Central memory CD4-positive, alpha-beta T cell (primary cell): Measurements from ENCODE around the gene MMAB.

ENCODE experiments used
- DNase-seq: peaks from one replicate; pipeline ENCODE4 v3.0.0; 2022

MMAB gene

DNA sequence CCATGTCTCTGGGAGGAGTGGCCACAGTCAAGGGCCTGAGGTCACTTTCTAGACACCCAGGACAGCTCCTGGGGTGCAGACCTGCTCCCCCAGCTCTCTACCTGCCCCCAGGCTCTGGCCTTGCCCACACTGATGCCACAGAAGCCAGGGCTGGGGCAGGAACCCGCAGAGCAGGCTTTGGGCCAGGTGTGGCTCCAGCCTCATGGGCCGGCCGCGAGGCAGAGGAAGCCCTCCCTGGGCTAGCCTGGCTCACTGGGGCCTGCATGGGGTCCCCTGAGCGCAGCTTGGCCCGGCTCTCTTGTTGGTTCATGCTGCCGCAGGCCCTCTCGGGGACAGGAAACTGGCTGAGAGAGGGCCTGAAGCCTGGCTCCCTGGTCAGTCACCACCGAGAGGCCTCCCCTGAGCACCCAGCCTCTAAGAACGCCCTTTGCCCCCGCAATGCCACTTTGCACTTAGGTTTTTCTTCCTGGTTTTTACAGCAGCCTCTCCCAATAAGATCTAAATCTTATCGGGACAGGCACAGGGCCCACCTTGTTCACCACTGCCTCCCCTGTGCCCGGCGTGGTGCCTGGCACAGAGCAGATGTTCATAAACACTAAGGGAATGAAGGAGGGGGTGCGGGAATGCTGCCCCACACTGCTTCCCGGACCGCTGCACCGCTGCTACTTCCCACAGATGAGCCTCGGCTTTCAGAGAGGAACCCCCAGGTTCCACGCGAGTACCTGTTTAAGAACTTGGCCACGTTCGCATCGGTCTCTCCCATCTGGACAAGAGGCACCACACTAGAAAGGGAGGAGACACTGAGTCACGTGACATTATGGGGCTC, 14.7 kb downstream of the MMAB start:
- no peak for DNase-seq

DNA sequence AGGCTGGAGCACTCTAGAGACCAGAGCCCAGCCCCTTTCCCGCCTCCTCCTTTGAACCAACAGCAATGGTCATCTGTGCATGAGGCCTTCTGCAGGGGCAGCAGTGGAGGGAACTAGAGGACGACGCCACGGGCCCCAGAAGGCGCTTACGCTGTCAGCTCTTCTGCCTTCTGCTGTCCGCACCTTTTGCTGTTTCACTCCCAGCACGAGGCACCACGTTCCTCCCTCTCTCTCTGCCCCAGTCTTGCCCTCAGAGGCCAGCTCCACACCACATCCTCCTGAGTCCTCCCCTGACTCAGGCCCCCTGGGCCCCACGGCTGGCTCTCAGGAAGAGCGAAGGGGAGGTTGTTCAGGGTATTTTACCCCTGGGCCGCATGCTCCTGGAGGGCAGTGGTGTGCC, 15.5 kb downstream of the MMAB start:
- DNase-seq, result no peak

DNA sequence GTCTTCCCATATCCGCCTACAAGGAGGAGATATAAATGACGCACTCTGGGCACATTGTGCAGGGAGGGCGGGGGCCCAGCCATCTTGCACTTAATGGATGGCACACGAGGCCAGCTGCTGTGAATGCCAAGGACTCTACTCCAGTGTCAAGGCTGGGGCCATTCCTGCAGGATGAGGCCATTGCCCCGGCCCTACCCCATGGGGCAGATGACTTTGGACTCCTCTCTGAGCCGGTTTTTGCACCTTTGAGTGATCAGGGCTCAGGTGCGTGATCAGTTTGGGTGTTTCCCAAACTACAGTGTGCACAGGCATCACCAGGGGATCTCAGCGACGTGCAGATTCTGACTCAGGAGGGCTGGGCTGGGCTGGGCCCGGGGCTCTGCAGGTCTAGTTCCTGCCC, 16.1 kb downstream of the MMAB start:
- DNase-seq, result no peak

DNA sequence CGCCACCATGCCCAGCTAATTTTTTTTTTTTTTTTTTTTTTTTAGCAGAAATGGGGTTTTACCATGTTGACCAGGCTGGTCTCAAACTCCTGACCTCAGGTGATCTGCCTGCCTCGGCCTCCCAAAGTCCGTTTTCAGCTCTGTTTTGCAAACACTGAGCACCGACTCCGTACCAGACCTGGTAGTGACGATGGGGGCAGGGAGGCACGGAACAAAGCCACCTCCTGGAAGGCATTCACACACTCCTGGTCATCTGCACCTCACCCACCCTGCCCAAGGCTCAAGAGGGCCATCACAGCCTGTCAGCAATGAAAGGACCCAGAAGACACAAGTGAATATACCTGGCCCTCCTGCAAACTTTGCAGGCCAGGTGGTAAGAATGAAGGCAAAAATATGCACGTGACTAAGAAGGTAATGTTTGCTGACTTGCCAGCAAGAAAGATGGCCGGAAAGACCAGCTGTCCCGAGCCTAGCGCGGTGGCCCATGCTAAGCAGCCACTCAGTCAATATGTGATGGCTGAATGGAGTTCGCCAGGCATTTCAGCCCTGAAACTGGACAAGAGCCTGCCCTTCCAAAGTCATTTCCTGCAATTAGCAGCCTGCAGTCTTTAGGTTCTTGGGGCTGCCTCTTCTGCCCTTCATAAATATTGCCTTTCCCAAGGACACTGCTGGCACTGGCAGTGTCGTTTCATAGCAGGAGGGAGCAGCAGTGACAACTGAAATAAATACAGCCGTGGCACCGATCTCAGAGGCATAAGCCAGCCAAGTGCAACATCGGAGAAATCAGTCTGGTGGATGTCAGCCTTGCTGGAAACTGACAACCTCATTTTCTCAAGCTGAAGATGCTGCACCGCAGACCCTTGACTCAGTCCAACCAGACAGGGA, 17.6 kb downstream of the MMAB start:
- DNase-seq, result no peak

DNA sequence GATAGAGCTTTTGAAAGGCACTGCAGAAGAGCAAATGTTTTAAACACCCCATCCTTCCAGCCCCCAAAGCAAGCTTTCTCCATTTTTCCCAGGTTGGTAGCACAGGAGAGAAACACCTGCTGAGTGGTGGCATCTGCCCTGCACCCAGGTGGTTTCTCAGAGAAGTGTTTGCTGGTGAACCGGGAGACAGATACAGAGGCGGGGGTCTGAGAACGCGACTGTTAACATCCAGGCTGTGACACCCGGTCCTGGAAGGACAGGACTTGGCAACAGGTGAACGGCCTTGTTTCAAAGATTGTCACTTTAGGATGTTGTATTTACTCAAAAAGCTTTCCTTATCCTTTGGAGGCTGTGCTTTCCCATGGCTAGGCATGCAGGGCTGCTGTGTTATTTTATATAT, 18.5 kb downstream of the MMAB start:
- DNase-seq, result no peak

DNA sequence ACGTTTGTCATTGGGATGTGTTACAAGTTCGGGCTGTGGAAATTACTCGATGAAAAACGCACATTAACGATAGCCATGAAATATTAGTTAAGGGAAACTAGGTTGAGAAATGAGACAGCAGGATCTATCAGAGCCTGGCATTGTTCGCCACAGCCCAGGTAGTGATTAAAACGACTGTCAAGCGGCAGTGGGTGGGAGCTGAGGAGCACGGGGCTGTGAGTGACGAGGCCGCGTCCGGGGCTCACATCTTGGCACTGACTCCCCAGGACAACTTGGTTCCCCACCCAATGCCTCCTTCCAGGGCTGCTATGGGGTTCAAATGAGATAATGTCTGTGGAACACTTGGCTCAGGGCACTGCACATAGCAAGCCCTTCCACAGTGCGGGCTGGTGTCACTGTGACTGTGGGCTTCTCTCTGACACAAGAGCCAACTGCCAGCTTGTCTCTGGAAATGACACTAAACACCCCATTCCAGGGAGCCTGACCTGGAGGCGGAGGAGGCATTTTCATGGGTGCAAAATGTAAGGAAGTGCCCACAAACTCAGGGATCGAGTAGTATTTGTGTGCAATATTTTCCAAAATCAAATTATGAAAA, 19.3 kb downstream of the MMAB start:
- DNase-seq, result no peak

DNA sequence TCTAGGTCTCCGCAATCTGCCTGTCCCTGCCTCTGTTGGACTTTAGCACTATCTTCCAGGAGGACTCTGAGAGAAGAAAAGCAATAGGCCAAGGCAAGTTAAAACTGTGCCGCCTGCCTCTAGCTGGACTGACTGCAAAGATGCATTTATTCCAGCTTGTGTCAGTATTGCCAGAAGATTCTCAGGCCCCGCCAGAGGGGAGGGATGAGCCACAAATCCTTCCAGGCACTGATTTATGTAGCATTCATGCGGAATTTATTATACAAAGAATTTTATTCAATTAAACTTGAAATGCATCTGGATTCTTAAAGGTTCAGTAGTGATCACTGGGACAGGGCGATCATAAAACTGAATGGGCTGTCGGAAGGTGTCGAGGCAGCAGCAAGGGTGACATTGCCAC, 19.8 kb downstream of the MMAB start:
- DNase-seq, result no peak

DNA sequence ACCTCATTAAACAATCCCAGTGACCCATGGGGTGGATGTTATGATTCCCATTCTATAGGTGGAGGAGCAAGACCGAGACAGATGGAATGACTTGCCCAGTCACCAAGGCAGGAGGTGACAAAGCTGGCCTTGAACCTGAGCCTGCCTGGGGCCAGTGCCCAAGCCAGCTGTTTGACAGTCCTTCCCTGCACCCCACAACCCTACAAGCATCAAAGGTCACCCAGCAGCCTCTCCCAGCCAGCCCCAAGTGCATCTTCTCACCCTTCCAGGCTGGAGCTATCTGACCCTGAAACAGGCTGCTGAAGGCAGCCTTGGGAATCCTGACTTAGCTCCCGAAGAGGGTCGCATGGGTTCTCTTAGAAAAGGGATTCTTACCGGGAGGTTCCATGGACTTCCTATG, 20.3 kb downstream of the MMAB start:
- DNase-seq, result no peak

DNA sequence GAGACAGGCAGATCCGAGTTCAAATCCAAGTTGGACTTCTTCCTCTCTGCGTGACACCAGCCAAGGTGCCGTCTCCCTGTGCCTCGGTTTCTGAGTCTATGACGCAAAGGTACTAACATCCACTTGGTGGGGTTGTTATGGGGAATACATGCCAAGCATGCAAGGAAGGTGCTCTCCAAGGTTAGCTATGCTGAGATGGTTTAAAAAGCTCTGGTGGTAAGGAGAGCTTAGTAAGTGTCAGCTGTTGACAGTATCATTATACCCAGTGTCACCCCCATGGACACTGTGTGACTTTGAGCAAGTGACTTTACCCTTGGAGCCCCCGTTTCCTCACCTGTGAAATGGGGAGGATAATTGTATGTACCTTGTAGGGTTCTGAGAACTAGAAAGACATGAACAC, 22.2 kb downstream of the MMAB start:
- no peak for DNase-seq

DNA sequence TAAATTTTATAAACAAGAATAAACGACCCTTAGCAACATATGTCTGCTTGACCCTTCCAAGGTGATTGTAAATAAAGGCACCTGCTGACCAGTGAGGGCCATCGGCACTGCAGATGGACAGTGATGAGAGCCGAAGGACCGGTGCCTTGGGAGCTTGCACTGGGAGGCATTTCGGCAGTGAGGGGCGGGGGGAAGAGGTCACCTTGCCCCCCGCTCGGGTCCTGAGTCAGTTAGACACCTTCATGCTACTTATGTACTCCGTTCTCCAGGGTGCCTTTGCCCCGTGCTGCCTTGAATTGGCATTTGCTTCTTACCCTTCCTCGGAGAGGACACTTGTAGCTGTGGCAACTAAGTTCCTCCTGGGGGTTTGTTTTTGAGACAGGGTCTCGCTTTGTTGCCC, 23.0 kb downstream of the MMAB start:
- no peak for DNase-seq

DNA sequence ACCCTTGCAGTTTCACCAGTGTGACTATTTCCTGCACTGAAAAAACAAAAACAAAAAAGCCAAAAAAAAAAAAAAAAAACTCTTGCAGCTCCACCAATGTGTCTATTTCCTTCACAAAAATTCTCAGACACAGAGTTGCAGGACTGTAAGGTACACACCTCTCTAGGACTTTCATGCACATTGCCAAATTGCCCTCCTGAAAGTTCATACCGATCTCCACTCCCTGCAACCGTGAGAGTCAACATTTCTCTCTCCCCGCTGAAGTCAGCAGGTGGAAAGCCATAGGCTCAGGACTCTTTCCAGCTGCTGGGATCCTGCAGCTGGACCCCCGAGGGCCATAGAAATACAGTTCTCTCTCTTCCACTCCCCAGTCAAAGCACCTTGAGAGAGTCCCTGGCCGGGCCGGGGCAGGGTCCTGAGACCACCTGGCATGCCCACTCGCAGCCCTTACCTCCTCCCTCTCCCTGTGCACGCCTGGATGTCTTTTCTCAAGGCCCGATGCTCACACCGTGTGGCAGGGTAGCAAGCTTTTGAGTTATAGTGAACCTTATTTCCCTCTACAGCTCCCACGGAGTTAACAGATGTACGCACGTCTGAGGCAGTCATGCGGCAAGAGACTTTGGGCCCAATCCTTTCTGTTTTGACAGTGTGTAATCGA, 23.6 kb downstream of the MMAB start:
- DNase-seq, result no peak

DNA sequence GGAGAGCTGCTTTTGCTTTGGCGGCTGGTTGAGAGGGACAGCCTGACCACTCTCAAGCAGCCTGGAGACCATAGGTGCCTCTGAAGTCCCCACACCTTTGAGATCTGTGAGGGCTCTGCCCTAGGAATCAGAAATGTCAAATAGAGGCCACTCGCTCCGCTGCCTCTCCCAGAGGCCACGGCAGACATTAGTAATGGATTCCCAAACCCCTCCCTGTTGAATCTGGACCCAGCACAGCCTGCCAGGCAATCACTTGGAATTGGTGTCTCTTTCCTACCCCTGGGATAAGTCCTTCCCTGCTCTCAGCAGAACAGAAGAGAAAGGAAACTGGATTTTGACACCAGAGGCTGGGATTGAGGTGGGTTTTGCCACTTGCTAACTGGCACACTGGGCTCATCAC, 25.0 kb downstream of the MMAB start:
- no peak for DNase-seq

DNA sequence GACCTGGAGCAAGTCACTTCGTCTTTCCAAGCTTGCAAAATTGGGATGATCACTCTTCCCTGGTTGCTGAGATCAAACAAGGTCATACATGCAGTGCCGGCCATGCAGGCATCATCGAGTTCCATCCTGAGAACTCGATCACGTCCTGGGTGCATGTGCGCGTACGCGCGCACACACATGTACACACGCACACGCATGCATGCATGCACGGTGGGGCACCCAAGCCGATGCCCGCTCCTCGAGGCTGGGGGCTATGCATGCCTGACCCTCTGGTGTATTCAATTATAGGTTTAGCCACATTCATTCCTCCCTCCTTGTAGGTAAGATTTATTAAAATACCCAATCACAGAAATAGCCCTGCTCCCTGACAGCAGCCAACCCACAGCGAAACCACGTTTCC, 26.0 kb downstream of the MMAB start:
- DNase-seq, result no peak

DNA sequence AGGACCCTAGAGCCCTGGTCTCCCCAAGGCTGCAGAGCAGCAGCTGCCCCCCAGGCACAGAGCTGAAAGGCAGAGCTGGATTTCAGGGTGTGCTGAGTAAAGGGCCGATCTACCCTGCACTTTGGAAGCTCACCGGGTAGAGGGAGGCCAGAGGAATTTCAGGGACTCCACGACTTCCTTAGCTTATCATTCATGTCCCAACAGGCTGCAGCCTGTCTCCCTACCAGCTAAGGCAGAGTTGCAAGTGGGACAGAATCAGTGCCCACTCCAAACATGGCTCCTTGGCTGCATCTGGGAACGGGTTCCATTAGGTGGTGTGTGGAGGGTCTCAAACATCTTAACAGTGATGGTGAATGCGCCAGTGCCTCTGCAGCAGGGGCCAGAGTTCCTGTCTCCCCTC, 27.5 kb downstream of the MMAB start:
- DNase-seq, result no peak

DNA sequence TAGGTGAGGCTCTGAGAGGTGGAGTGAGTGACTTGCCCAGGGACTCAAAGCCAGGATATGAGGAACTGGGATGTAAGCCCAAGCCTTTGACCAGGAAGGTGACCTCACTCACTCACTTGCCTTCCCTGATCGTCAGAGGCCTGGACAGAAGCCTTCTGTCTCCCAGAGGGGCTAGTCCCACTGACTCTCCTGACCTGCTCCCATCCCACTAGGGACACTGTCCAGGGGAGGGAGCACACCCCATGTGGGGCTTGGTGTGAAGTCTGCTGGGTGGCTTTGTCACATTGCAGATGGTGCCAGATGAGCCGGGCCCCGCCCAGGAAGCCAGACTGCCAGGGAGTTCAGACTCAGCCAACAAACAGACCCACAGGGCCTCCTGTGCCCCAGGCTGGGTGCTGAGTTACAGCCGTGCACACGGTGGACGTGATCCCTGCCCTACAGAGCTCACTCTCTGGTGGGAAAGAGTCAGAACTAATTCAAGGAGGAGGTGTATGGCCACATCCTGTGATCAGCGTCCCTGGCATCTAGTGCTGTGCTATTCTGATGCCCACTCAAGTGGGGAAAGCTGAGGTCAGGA, 28.3 kb downstream of the MMAB start:
- DNase-seq, result no peak

DNA sequence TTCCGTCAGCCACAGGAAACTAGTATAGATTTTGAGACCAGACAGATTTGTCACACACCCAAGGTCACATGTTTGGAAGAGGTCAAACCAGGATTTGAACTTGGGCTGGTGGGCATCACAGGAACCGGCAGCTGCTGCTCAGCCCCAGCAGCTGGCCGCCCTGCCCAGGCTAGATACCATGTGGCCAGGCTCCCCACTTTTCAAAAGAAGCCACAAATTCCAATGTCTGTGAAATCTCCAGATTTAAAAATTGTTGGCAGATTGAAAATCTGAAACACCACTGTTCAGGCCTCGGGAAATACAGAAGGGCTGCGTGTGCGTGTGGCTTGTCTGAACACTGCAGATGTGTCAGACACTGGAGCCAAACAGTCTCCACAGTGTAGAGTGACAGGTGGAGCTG, 30.4 kb downstream of the MMAB start:
- DNase-seq, result no peak

DNA sequence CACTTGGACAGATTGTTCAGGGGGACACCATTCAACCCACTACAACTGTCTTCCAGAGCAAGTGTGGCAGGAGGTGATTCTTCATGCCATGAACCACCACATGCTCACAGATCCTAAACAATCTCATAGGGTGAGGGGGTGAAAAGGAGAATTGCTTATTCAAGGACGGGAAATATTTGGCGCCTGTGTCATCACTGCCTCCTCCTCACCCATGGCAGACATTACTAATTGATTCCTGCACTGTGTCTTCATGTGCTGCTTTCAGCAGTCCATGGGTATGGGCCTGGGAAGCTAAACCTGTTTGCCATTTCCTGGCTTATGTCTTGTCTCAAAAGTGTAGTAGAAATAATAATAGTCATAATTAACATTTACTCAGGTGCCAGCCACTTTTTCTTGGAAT, 31.3 kb downstream of the MMAB start:
- no peak for DNase-seq

DNA sequence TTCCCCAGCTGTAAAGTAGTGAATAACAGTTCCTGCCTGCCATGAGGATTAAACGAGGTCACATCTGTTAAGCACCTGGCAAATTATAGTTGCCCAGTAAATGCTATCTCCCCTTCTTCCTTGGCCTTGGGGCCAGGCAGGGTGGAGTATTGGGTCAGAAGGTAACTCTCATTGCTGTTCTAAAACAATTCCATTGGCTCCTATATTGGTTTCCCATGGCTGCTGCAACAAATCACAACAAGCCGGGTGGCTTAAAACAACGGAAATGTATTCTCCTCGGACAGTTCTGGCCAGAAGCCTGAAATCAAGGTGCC, 31.9 kb downstream of the MMAB start:
- DNase-seq, result no peak

DNA sequence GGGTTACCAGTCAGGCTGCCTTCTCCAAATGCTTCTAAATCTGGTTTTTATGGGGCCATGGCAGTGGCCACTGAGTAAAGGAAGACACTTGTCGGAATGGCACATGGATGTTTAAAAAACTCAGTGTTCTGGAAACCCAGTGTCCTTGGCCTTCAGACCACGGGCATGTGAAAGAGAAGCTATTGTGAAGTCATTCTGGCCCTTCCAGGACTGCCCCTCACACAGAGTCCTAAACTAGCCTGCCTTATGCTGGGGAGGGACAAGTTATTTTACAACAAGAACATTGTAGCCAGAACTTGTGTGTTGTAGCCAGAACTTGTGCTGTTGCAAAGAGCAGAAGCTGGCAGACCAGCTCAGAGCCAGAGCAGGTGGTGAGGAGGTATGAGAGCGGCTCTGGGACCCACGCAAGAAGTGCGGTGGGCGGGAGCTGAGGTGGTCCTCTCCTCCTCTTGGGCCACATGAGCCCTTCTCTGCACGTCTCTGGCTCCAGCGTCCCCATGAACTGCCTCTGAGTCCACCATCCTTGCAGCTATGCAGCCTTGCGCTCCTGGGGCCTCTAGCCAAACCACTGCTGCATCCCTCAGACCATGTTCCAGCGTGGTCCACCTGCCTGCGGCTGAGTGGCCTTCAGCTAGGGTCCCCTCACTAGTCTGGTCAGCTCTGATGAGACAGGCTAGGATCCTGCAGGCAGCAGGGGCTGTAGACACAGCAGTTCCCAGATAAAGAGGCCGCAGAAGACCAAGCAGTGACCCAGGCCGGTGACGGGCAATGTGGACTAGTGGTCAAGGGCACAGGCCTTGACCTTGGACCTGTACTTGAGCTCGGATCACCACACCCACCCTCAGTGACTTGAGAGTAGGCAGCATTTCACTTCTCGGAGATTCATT, 32.5 kb downstream of the MMAB start:
- DNase-seq, result no peak

DNA sequence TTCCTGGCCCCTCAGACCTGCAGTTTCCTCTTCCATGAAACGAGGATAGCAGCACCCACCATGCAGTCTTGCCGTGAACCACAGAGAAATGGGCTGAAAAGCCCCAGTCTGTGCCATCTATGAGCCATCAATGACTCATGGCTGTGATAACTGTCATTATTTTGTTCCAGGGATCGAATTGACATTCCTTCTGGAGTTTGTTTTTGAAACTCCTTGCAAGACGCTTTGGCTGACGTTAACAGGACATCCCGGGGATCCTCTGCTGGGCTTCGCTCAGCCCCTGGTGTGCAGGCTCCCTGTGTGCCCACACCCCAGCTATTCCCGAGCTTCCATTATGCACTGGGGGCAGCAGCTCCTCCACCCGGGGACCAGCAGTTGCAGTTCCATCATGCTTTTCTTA, 33.8 kb downstream of the MMAB start:
- no peak for DNase-seq

DNA sequence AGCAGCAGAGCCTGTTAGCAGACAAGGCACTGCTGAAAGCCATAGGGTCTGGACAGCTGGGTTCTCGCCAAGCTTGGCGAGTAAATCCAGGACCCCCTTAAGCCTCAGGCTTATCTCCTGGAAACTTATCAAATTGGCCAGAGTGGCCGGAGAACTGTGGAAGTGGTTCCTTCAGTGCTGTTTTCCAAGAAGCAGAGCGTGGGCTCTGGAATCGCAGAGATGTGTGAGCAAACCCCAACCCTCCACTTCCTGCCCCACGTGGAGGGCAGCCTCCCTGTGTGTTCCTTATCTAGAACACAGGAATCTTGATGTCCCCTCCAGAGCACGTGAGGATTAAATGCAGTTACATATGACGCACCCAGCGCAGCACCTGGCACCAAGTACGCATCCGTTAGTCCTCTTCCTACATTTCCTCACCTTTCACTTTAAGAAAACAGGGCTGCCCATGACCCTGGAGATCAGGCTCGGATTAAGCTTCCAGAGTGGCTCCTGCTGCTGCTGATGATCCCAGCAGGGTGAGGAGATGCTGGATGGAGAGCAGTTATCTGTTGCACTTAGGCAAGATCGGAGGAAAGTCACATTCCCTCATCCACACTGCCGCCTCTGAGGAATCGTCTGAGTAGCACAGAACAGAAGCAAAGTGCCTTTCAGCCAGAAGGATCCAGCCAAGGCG, 35.0 kb downstream of the MMAB start:
- no peak for DNase-seq

DNA sequence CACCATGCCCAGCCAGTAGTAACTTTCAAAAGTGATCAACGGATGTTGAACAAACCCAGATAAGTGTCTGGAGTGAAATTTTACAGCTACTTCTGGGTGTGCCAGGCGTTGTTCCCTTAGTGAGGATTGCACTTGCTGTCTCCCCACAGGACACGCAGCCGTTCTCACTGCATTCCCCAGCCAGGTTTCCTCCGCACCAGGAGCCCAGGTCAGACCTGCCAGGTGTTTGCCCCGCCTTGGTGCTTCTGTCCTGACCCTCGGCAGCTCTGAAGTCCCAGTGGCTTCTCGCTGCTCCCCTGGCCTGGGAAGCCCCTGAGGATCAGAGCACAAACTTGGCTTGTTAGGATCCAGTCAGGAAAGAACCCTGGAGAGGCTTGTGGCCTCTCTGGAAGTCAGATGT, 36.2 kb downstream of the MMAB start:
- no peak for DNase-seq
